Measurements from ENCODE around the gene RNASET2. TPM values are rescaled to one million over a fixed set of nuclear protein-coding genes. Genes with fewer than 3 reads are reported as not detected.
A peak's percentile ranks its signal among the peaks of the same experiment; 100 is the strongest.
"Not testable (repeated sequence)": the region's sequence is repeated elsewhere in the genome, so short reads cannot be mapped to it uniquely, and the experiment has no call there.

RNASET2 gene
- total RNA-seq, 3 donors from 2014 or later: 43.7 to 67.3 (median 49.4) TPM

DNA sequence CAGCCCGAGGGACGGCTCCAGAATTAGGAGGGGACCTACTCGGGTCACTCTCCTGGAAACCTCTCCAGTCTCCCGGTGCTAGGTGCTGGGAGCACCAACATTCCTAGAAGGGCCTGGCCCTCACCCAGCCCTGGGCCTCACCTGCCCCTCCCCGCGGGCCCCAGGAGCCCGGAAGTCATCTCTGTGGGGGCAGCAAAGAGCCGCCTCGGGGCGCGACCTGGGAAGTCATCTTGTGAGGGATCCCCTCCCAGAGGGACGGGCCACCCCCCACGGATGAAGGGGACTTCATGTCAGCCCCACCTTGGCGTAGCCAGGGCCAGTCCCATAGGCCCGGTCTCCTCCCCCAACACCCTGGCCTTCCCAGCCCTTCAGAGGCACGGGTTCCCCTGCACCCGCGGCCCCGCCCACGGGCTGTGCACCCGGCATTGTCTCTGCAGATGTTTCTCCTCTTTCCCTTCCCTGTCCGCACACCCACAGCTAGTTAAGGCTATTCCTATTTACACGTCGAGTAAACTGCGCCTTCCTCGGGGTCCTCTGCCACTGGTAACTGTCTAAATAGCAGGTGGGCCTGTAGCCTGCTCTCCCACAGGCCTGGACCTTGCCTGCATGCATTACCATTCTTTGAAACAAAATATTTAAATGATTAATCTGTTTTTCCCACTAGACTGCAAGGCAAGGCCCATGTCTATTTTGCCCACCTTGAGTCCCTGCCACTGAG is 896 bp upstream of the RNASET2 start:
- H3K4me3 Mint-ChIP-seq: peak overlapping the region; percentile 90
- H3K36me3 Mint-ChIP-seq (ENCODE audit: insufficient read depth): peaks cover 2% of the 10 kb centered on the region
- DNase-seq (peak; percentile 29), ATAC-seq (peak; percentile 3 to 6)
- H3K9me3 Mint-ChIP-seq: no peaks in the 10 kb centered on the region
- no peaks in the 10 kb centered on the region for H3K27me3 Mint-ChIP-seq (ENCODE audit: low read depth)
- H3K4me1 Mint-ChIP-seq (ENCODE audit: low read depth): peaks cover 66% of the 10 kb centered on the region

DNA sequence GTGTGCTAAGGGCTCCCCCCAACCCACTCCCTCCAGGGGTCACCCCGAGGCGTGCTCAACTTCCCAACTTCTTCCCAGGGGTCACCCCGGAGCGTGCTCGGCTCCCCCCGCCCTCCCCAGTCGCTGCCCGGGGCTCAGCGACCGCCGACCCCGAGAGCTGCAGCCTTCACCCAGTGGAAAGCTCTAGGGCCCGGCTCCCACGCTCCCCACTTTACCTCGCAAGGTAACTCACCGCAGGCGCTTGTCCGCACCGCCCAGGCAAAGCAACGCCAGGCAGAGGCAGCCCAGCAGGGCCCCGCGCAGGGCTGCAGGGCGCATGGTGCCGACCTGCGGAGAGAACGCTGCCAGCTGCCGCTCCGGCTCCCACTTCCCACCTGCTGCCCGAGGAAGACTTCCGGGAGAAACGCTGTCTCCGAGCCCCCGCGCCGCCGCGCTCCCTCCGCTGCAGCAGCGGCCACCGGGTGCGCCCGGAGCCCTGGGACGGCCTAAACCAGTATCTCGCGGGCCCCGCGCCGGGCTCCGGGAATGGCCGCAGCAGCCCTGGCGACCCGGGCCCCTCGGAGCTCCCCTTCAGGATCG is 396 bp downstream of the RNASET2 start:
- H3K27me3 Mint-ChIP-seq (ENCODE audit: low read depth): no peaks in the 10 kb centered on the region
- peak overlapping the region; percentile 90 for H3K4me3 Mint-ChIP-seq
- peak; percentile 27 to 29 for ATAC-seq
- no peak for DNase-seq
- peaks cover 2% of the 10 kb centered on the region for H3K36me3 Mint-ChIP-seq (ENCODE audit: insufficient read depth)
- no peaks in the 10 kb centered on the region for H3K9me3 Mint-ChIP-seq
- H3K4me1 Mint-ChIP-seq (ENCODE audit: low read depth): peaks cover 77% of the 10 kb centered on the region

DNA sequence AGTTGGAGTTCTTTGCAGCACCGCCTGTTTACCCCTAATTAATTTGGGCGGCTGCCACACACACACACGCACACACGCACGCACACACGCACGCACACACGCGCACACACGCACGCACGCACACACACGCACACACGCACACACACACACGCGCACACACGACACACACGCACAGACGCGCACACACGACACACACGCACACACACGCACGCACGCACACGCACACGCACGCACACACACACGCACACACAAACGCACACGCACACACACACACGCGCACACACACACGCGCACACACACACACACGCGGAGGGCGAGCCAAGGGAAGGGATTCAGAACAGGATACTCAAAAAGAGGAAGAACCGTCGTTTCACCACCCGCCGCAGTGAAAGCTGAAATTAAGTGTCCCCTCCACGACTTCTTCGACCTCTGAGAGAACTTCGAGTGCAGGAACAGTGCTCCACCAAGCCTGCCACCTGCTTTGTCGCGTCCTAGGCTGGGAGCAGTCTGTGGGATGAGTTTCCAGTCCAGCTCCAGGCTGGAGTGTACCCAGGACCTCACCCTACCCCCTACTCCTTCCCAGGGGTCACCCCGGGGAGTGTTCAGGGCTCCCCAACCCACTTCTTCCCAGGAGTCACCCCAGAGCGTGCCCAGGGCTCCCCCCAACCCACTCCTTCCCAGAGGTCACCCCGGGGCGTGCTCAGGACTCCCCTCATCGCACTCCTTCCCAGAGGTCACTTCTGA is 1.1 kb downstream of the RNASET2 start:
- no peak for ATAC-seq
- peaks cover 2% of the 10 kb centered on the region for H3K36me3 Mint-ChIP-seq (ENCODE audit: insufficient read depth)
- peaks cover 80% of the 10 kb centered on the region for H3K4me1 Mint-ChIP-seq (ENCODE audit: low read depth)
- H3K27me3 Mint-ChIP-seq (ENCODE audit: low read depth): no peaks in the 10 kb centered on the region
- peak overlapping the region; percentile 90 for H3K4me3 Mint-ChIP-seq
- no peaks in the 10 kb centered on the region for H3K9me3 Mint-ChIP-seq
- no peak for DNase-seq

DNA sequence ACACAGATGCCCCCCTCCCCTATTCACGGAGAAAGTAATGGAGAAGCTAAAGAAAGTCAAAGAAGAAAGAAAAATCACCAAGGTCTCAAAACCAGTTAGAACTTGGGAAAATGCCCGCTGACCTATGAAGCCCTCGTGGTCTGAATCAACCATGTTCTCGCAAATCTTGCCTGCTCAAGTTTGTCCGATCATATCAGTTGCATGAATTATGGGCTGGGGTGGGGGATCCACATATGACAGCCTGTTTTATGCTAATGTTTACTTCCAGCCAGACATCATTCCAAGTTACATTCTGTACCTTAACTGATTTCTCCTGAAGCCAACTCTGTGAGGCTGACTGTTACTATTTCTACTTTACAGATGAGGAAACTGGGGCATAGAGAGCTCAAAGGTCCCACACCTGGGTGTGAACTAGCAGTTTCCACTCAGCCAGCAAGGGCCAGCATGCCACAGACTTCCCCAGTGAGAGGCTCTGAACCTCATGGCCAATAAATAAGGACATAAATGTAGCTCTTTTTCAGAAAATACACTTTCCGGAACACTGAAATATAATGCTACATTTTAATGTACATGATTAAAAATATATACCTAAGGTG is 2.1 kb downstream of the RNASET2 start:
- Mint-ChIP-seq H3K4me3 (peak overlapping the region; percentile 90), H3K27me3 (ENCODE audit: low read depth) (no peaks in the 10 kb centered on the region), H3K9me3 (no peaks in the 10 kb centered on the region), H3K4me1 (ENCODE audit: low read depth) (peaks cover 80% of the 10 kb centered on the region), H3K36me3 (ENCODE audit: insufficient read depth) (peaks cover 4% of the 10 kb centered on the region)
- no peak for DNase-seq
- ATAC-seq: no peak

DNA sequence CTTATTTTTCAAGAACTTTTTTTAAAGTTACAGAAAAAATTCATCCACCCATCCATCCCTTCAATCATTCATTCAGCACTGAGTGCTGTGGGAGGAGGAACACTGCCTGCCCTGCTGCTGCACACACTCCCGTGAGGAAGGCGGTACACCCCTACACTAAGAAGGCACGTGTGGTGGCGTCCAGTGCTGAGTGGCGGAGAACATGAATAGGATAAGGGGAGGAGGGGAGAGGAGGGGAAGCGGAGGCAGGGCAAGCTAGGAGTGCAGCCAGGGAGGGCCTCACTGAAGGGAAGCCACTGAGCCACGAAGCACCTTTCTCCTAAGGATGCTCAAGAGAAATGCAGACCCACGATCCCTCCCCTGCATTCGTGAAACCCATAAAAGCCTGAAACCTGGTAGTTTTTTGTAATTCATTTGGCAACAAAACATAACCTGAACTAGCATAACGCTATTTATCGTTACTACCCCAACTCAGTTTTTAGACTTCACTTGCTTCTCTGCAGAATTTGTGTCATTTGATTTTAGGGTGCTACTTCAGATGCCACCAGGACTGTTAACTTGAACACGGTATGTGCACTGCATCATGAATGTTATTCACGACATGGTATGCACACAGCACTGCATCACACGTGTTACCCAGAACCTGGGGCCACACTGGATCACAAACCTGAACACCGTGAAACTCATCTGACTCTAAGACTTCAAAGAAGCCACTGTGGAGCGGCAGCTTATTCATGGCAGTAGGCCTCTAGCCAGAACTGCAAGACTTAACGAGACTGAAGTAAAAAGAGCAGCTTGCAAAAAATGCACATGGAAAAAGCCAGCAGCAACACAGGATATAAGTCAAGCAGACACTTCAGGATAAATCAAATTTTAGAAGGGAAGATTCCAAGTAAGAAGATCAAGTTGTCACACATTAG is 3.5 kb downstream of the RNASET2 start:
- H3K9me3 Mint-ChIP-seq: no peaks in the 10 kb centered on the region
- H3K27me3 Mint-ChIP-seq (ENCODE audit: low read depth): no peaks in the 10 kb centered on the region
- H3K36me3 Mint-ChIP-seq (ENCODE audit: insufficient read depth): peaks cover 4% of the 10 kb centered on the region
- peak in 1 of 2 donors; percentile 7 for ATAC-seq
- peak overlapping the region; percentile 90 for H3K4me3 Mint-ChIP-seq
- no peak for DNase-seq
- H3K4me1 Mint-ChIP-seq (ENCODE audit: low read depth): peaks cover 73% of the 10 kb centered on the region

DNA sequence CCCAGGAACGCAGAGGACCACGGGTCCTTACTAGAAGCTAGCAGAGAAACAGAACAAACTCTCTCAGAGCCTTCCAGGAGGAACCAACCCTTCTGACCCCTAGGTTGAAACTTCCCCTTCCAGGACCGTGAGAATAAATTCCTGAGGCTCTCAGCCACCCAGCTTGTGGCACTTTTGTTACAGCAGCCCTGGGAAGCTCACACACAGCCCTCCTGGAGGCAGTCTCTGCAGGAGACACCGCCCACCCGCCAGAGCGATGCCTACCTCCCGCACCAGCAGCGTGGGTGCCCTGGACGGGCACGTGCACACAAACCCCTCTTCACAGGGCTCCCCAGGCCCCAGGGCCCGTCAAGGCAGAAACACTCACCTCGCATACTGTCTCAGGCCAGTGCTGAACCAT is 4.2 kb downstream of the RNASET2 start:
- Mint-ChIP-seq H3K9me3 (no peaks in the 10 kb centered on the region), H3K27me3 (ENCODE audit: low read depth) (no peaks in the 10 kb centered on the region), H3K4me3 (peak overlapping the region; percentile 90), H3K36me3 (ENCODE audit: insufficient read depth) (peaks cover 10% of the 10 kb centered on the region), H3K4me1 (ENCODE audit: low read depth) (peaks cover 68% of the 10 kb centered on the region)
- no peak for DNase-seq
- no peak for ATAC-seq

DNA sequence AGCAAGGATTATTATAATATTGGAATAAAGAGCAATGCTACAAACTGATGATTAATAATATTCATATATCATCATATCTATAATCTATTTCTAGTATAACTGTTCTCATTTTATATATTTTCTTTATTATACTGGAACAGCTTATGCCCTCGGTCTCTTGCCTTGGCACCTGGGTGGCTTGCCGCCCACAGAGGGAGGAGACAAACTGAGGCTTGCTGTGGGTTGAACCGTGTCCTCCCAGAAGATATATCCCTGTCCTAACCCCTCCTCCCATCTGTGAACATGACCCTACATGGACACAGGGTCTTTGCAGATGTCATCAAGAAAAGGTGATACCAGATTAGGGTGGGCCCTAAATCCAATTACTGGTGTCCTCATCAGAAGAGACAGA is 4.7 kb downstream of the RNASET2 start:
- no peaks in the 10 kb centered on the region for H3K9me3 Mint-ChIP-seq
- no peaks in the 10 kb centered on the region for H3K27me3 Mint-ChIP-seq (ENCODE audit: low read depth)
- DNase-seq (no peak), ATAC-seq (no peak)
- peaks cover 12% of the 10 kb centered on the region for H3K36me3 Mint-ChIP-seq (ENCODE audit: insufficient read depth)
- H3K4me3 Mint-ChIP-seq: peak overlapping the region; percentile 90
- peaks cover 68% of the 10 kb centered on the region for H3K4me1 Mint-ChIP-seq (ENCODE audit: low read depth)

DNA sequence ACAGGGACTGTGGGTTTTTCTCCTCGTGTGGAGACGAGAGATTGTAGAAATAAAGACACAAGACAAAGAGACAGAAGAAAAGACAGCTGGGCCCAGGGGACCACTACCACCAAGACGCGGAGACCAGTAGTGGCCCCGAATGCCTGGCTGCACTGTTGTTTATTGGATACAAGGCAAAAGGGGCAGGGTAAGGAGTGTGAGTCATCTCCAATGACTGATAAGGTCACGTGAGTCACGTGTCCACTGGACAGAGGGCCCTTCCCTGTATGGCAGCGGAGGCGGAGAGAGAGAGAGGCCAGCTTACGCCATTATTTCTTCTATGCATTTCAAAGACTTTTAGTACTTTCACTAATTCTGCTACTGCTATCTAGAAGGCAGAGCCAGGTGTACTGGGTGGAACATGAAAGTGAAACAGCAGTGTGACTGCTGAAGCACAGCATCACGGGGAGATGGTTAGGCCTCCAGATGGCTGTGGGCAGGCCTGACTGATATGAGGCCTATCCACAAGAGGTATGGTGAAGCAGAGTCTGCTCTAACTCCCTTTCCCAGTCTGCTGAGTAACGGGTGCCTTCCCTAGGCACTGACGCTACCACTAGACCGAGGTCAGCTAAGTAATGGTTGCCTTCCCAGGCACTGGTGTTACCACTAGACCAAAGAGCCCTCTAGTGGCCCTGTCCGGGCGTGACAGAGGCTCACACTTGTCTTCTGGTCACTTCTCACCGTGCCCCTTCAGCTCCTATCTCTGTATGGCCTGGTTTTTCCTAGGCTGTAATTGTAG is 5.3 kb downstream of the RNASET2 start:
- H3K4me1 Mint-ChIP-seq (ENCODE audit: low read depth): peaks cover 68% of the 10 kb centered on the region
- ATAC-seq (peak; percentile 81 to 83), DNase-seq (peak; percentile 46)
- peak overlapping the region; percentile 77 for H3K4me3 Mint-ChIP-seq
- not testable (repeated sequence) for H3K27me3 Mint-ChIP-seq (ENCODE audit: low read depth); H3K9me3 Mint-ChIP-seq
- peaks cover 17% of the 10 kb centered on the region for H3K36me3 Mint-ChIP-seq (ENCODE audit: insufficient read depth)

DNA sequence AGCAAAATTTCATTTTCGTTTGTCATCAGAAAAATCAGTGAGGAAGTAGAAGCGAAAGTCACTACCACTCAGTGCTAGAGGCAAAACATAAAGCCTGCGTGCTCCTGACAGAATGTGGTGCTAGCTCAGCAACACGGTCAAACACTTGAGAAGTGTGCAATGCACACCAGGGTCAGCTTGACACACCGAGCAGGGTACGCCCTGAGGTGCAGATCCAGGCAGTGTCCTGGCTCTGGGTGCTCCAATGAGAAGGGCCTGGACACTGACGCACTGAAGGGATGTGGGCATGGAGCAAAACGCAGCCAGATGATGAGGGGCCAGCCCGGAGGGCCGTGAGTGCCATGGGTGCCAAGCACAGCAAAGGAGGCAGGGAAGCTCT is 5.9 kb downstream of the RNASET2 start:
- Mint-ChIP-seq H3K4me3 (peak overlapping the region; percentile 77), H3K27me3 (ENCODE audit: low read depth) (no peaks in the 10 kb centered on the region), H3K36me3 (ENCODE audit: insufficient read depth) (peaks cover 21% of the 10 kb centered on the region), H3K9me3 (no peaks in the 10 kb centered on the region), H3K4me1 (ENCODE audit: low read depth) (peaks cover 68% of the 10 kb centered on the region)
- ATAC-seq (peak; percentile 40 to 45), DNase-seq (no peak)

DNA sequence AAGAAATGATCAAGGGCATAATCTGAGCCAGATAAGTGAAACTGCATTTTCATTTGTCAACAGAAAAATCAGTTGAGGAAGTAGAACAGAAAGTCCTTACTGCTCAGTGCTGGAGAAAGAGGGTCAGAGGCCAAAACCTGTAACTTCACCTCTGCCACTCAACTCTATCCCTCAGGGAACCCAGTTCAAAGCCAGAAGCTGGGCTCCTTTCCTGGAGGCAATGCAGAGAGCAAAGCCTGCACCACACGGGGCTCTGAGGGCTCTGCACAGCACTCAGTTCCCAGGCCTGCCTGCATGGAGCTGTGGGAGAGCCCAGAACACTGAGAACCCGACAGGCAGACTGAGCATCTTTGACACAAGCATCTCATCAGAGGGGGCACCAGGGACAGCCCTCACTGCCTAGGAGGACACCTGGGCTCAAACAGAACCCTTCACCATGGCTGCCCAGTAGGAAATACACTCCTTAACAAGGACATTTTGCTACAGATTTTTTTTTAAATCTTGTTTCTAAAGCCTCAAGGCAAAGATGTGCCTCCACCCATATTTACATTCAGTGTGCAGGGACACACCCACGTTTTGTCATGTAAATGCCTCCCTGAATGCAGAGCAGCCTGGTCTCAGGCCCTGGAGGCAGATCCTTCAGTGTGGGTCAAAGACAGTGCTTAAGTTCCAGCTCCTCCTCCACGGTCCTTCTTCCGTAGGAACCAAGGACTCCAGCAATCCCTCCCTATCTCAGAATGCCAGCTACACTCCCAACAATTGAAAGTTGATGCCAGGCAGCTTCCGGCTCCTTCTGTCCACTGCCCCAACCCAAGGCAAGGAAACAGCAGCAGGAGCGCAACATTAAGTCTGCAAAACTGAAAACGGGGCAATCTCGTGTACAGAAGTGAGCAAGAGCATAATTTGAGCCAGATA is 6.6 kb downstream of the RNASET2 start:
- DNase-seq (no peak), ATAC-seq (no peak)
- H3K4me3 Mint-ChIP-seq: peak overlapping the region; percentile 77
- H3K36me3 Mint-ChIP-seq (ENCODE audit: insufficient read depth): peaks cover 25% of the 10 kb centered on the region
- H3K4me1 Mint-ChIP-seq (ENCODE audit: low read depth): peaks cover 65% of the 10 kb centered on the region
- H3K27me3 Mint-ChIP-seq (ENCODE audit: low read depth): no peaks in the 10 kb centered on the region
- H3K9me3 Mint-ChIP-seq: no peaks in the 10 kb centered on the region

DNA sequence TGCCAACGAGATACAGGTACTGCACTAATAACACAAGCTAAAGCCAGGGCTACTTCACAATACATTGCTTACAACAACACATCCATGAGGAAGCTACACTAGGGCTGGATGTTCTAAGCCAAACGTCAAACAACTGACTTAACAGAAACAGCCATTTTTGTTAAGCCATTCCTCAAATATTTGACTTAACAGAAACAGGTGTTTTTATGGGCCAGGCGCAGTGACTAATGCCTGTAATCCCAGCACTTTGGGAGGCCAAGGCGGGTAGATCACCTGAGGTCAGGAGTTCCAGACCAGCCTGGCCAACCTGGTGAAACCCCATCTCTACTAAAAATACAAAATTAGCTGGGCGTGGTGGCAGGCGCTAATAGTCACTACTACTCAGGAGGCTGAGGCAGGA is 7.6 kb downstream of the RNASET2 start:
- Mint-ChIP-seq H3K36me3 (ENCODE audit: insufficient read depth) (peaks cover 23% of the 10 kb centered on the region), H3K4me1 (ENCODE audit: low read depth) (peaks cover 57% of the 10 kb centered on the region)
- H3K27me3 Mint-ChIP-seq (ENCODE audit: low read depth); ATAC-seq; DNase-seq; H3K4me3 Mint-ChIP-seq; H3K9me3 Mint-ChIP-seq: not testable (repeated sequence)

DNA sequence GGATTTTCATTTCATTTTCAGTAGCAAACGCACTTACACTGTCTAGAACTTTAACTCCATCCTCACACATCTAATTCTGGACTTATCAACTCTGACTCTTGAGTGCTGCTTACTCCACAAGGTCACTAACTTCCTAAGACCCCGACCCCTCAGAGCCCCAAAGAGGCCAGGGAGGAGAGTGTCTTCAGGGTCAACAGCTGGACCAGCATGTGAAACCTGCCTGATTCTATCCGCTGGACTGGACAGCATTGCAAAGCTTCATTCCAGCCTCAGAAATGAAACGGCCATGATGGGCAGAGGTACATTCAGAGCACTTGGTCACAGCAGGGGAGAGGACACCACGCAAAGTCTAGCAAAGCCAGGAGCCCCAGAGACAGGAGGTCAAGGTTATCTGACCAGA is 9.1 kb downstream of the RNASET2 start:
- ATAC-seq (no peak), DNase-seq (no peak)
- Mint-ChIP-seq H3K27me3 (ENCODE audit: low read depth) (no peaks in the 10 kb centered on the region), H3K4me3 (no peak overlapping the region), H3K9me3 (no peaks in the 10 kb centered on the region), H3K36me3 (ENCODE audit: insufficient read depth) (peaks cover 30% of the 10 kb centered on the region), H3K4me1 (ENCODE audit: low read depth) (peaks cover 57% of the 10 kb centered on the region)

All from activated T-cell treated with anti-CD3 and anti-CD28 coated beads, Interleukin-2, amount 50 U/mL, for 4 hours (primary cell).